Glomerular visceral epithelial cell (primary cell): ENCODE data around the gene DDX43.
A peak's percentile ranks its signal among the peaks of the same experiment; 100 is the strongest.
"Not testable (repeated sequence)": the region's sequence is repeated elsewhere in the genome, so short reads cannot be mapped to it uniquely, and the experiment has no call there.

Experiments used
- DNase-seq: peaks from one replicate; pipeline ENCODE4 v3.0.0-alpha.2; 2016; ENCODE audit errors: extremely low spot score

The DDX43 gene

DNA sequence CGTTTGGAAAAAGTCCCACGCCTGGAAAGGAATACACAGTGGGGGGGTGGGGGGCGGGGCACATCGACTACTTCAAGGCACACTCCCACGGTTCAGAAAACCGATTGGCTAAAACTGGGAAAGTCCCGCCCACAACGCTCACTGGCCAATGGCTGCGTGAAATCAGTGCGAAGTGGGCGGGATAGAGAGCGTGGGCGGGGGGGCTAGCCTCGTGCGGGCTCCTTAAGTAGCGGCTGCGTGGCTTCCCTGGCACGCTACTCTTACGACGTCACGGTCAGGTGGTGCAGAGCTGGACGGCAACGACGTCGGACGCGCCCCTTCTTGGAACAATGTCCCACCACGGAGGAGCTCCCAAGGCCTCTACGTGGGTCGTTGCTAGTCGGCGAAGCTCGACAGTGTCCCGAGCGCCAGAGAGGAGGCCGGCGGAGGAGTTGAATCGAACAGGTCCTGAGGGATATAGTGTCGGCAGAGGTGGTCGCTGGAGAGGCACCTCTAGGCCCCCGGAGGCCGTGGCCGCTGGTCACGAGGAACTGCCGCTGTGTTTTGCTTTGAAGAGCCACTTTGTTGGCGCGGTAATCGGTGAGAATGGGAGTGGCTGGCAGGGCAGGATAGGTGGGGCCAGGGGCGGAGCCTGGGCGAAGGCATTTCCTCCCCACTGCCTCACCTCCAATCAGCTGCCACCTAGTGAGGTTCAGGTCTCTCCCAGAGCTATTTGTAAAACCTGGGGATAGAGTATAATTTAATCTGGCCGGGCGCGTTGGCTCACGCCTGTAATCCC, at the start of gene DDX43:
DDX43 (plus strand) TSS at position 252 of the 778 bp plus-strand sequence; CDS start at position 330, 78 bp downstream.
- DNase-seq, result no peak

DNA sequence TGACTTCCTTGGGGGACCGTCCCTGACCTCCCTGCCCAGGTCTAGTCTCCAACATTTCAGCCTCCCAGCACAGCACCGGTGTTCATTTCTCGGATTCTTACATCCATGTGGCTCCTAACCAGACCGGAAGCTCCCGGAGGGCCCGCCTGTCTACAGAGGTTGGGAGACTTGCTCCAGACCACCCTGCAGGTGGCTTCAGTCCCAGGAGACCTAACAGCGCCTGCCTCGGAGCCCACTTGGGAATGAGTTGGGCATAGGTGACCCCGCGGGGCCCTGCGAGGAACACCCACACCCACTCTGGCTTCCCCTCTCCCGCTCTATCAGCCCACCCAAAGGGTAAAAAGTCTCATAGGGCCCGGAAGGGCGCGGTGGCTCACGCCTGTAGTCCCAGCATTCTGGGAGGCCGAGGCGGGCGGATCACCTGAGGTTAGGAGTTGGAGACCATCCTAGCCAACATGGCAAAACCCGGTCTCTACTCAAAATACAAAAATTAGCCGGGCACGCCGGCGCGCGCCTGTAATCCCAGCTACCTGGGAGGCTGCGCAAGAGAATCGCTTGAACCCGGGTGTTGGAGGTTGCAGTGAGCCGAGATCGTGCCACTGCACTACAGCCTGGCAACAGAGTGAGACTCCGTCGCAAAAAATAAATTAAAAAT, 46.0 kb upstream of the DDX43 start:
- DNase-seq, result no peak

DNA sequence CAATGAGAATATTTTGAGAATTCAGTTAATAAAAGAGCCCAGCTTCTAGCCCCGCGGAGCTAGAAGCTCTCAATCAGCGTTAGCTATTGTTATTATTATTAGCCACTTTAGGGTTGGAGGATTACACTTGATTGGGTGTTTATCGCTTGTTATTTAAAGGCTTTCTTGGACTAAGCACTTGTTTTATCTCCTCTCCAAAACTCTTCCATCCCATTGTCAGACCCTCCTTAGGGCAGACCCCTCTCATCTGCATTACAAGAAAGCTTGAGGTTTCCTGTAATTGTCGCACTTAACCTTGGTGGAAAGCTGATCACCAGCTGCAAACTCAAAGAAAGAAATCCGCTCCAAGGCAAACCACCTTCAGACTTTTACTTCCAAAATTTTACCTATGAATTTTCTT, 45.3 kb upstream of the DDX43 start:
- no peak for DNase-seq

DNA sequence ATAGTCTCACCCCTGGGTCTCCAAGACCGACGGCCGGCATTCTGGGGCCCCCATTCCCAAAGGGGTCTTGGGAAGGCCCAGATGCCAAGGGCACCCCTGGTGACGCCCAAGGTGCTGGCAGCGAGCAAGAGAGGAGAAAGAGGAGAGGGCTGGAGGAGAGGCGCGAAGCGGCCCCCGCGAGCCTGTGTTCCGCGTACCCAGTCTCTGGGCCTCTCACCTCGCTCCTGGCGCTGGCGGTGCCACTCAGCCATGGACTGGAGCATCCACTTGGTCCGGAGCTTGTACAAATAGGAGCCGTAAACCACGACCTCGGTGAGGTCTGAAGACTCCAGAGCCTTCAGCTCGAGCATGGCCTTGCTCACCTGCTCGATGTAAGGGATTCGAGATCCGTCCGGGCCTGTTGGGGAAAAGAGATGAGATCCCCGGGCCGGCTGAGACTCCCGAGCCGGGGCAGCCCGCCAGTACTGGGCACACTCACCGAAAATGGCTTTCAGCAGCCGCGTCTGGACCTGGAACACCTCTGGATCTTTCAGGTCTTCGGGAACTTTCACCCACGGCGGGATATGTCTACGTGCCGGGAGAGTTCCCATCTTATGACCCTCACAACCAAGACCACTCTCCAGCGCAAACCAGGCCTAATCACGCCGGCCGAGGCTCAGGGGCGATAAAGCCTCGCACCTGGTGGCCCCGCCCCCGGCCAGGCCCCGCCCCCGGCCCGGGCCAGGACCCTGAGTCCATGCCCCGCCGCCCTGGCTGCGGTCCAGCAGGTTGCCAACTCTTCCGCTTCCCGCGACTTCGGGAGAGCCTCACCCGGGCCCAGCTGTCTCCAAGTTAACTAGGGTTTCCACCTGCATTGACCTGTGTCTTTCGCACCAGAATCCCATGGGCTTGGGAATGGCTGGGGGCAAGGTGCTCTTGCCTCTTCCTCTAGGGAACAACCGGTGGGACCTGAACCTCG, 40.7 kb upstream of the DDX43 start, which contains the start of gene DPPA5:
DPPA5 (minus strand) TSS at position 641 of the 958 bp plus-strand sequence; CDS start at position 590, 51 bp downstream.
- DNase-seq, result no peak

DNA sequence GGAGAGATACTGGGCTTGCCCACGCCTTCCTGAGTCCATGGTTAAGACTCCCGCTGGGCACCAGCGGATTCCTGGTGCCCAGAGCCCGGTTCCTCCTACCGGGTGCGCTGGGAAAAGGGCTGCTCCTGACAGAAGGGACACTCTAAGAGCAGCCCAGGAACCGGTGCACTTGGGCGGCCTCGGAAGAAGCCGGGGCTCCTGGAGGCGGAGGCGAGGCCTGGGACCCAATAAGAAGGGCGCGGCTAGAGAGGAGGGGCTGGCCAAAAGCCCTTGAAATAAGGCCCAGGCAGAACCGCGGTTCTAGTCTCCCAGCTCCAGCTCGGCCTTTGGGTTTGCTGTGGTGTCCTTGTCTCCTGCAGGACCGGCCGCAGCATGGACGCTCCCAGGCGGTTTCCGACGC, 32.3 kb upstream of the DDX43 start, which contains the start of gene KHDC3L:
KHDC3L (plus strand) TSS at position 301 of the 400 bp plus-strand sequence; CDS start at position 373, 72 bp downstream.
- no peak for DNase-seq

DNA sequence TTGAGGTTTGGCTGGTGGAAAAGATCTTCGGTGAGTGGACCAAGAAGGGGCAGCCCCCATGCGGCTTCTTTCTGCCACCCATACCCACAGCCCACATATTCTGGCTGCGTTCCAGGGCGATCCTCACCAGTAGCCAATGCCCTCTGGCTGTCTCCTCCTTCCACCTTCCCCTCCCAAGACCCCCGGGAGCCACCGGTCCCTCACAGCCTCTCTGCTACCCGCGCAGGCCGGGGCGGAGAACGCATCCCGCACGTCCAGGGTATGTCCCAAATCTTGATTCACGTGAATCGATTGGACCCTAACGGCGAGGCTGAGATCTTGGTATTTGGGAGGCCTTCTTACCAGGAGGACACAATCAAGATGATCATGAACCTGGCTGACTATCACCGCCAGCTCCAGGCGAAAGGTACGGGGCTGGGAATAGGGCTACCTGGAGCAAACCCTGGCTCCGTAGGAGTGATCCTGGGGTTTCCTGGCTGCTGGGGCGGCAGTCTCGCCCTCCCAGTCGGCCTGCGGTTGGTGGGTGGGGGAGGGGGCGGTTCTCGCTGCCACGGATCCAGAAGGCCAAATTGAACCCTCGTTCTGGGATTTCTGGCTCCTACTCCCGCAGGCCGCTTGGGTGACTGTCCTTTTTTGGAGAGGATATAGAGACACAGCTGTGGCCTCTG, 31.6 kb upstream of the DDX43 start:
- no peak for DNase-seq

DNA sequence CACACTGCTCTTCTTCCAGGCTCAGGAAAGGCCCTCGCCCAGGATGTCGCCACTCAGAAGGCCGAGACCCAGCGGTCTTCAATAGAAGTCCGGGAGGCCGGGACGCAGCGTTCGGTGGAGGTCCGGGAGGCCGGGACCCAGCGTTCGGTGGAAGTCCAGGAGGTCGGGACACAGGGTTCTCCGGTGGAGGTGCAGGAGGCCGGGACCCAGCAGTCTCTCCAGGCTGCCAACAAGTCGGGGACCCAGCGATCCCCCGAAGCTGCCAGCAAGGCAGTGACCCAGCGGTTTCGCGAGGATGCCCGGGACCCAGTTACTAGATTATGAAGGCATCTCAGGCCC, 31.1 kb upstream of the DDX43 start:
- no peak for DNase-seq

DNA sequence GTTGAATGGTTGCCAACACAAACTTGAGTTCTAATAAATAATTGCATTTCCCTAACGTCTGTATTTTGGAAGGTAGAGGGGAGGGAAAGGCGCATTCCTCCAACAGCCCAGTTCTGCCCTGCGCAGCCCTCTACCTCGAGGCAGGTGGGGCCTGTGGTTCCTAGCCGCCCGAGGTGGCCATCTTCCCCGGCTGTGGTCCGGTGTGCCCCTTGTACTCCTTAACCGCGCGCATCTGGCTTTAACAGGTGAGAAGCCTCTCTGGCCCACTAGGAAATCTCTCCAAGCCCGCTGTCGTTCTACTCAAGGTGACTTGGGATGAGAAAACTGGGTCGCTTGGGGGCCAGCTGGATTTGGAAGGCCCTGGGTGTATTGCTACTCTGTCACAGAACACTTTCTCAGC, 30.5 kb upstream of the DDX43 start:
- DNase-seq, result no peak

DNA sequence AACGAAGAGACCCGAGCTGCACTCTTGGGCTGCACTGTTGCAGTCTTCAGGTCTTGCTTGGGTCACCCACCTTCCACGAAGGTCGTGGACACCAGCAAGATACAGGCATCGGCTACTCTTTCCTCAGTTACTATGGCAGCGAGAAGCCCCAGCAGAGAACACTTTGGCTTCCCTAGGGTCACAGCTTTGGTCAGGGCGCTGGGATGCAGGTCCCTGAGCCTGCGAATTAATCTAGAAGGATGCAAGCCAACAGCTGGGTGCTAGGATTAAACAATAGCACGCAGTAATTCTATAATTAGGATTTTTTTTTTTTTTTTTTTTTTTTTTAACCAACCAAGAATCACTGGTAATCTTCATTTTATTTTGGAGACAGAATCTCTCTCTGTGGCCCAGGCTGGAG, 30.1 kb upstream of the DDX43 start:
- no peak for DNase-seq

DNA sequence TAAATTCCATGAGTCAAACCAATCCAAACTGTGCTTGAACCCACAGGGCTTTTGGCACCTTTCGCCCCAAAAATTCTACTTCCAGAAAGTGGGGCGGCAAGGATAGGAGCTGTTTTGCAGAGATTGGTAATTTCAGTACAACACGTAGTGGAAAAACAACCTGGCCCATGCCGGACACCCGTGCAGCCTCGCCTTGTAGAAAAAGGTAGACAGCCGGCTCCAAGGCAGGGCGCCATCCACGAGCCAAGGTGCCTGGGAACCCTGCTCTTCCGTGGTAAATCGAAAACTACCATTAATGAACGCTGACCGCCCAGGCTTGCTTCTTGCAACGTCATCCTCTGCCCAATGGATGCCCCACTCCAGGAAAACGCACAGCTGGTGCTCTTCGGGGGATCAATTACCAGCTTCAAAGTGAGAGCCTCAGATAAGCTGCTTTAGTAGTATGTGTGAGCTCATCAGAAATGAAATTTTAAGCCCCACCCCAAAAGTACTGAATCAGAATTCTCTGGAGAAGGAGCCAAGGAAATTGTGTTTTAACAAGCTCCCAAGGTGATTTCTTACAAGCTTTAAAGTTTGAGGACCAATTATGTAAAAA, 26.8 kb upstream of the DDX43 start:
- DNase-seq, result no peak

DNA sequence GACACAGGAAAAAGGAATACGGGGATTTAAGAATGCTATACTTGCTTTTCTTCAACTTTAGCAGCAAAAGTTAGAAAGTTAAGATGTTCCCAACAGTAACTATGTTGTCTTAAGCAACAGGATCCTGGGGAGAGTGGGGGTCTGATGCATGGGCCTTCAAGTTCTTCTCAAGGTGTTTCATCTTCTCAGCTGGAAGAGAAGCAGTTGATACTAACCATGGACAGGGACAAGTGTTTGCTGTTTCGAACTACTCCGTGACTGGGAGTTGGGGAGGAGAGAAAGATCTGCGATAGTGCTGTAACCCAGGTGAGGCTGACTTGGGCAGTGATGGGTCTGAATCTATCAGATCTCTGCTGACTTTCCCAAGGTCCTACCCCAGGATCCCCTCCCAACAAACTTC, 26.0 kb upstream of the DDX43 start:
- DNase-seq, result no peak

DNA sequence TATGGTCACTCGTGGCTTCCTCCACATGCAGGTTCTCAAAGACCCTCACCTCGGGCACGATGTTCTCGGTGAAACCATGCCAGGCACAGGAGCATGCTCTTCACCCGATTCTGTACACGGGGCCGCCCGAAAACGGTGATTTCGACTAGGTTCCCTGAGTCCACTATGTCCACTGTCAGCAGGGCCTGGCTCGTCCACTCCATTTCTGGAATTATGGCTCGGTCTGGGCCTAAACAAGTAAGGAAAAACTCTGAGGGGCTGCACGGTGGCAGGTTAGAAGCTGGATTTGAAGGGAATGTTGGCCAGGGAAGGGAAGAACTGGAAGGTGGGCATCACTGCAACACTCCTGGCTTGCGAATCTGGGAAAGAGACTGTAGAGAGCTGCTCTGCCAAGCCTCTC, 25.5 kb upstream of the DDX43 start:
- DNase-seq, result no peak

DNA sequence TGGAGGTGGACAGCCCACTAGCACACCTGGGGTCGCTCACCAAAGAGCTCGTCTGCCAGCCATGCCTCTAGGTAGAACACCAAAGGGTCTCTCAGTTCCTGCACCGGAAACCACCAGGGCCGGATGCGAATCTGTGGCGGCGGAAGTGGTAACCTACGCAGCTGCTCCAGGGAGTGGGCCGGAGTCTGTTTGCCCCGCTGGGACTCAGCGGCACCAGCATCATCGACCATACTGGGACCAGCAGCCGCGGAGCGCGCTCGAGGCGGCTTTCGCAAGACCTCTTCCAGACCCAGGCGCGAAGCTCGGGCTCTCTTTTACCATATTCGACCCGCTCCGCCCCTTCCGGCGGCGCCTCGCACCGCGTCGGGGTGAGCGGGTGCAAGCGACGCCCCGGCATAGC, 25.1 kb upstream of the DDX43 start, which contains the start of gene OOEP:
OOEP (minus strand) TSS at position 335 of the 400 bp plus-strand sequence; CDS start at position 230, 105 bp downstream.
- DNase-seq, result no peak

DNA sequence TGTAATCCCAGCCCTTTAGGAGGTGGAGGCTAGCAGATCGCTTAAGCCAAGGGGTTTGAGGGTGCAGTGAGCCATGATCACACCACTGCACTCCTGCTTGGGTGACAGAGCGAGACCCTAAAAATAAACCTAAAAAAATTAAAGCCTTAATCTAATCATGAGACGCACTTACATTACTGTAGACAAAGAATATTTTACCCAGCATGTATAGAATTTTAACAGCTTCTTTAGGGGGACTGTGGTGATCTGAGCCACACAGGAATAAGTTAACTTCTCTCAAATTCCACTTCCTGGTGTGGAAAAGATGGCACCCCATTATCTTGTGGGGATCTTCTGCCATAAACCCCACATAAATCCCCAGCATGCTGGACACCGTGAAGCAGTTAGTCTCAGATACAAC, 22.6 kb upstream of the DDX43 start:
- DNase-seq, result no peak

DNA sequence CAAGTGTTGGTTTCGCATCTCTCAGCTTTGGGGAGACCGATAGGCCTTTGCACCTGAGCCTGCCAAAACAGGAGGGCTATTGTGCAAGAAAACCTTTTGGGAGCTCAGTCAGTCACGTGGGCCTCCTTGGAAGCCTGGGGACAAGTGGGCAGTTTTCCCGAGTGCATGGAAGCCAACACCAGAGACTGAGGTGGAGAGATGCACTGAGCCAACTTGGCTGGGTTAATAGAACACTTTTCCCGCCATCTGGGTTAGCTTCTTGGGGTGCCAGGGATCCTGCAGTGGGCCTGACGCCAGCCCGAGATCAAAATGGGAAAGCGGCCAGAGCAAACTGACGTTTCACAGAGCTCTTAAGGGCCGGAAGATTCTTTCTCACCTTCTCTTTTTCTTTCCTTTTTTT, 22.1 kb upstream of the DDX43 start:
- DNase-seq, result no peak

DNA sequence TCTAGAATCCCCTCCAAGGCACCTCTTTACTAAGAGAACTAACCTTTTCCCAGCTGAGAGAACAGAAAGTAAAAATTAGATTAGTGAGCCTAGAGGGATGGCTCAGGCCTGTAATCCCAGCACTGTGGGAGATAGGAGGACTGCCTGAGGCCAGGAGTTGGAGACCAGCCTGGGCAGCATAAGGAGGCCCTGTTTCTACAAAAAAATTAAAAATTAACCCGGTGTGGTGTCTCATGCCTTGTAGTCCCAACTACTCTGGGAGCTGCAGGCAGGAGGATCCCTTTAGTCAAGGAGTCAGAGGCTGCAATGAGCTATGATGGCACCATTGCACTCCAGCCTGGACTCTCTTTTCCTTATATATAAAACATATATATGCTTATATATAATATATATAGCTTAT, 19.4 kb upstream of the DDX43 start:
- peak; percentile 58 for DNase-seq

DNA sequence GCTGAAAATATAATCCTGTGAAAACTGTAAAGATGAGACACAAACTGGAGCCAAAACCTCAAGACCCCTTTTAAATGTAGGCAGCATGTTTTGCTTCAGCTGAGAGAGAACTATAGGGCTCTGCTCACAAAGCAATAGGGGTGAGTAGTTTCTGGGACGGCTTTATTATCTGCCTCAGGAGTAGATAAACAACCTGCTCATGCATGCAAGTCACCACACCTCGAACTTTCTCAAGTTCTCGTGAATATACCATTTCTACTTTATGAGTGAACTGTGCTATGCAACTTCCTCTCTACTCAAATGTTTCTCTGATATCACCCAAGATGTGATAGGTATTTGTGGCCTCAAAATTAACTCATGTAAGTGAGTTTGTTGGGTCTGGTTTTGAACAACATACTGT, 17.4 kb upstream of the DDX43 start:
- no peak for DNase-seq

DNA sequence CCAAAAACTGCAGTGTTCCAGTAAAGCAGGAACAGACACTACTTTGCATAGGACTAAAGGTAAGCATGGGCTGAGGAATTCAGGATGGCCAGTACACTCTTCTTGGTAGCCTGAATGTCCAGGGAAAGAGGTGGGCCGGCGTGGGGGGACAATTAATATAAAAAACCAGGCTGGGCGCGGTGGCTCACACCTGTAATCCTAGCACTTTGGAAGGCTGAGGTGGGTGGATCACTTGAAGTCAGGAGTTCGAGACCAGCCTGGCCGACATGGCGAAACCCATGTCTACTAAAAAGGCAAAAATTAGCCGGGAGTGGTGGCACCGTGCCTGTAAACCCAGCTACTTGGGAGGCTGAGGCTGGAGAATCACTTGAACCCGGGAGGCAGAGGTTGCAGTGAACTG, 13.1 kb upstream of the DDX43 start:
- DNase-seq, result not testable (repeated sequence)

DNA sequence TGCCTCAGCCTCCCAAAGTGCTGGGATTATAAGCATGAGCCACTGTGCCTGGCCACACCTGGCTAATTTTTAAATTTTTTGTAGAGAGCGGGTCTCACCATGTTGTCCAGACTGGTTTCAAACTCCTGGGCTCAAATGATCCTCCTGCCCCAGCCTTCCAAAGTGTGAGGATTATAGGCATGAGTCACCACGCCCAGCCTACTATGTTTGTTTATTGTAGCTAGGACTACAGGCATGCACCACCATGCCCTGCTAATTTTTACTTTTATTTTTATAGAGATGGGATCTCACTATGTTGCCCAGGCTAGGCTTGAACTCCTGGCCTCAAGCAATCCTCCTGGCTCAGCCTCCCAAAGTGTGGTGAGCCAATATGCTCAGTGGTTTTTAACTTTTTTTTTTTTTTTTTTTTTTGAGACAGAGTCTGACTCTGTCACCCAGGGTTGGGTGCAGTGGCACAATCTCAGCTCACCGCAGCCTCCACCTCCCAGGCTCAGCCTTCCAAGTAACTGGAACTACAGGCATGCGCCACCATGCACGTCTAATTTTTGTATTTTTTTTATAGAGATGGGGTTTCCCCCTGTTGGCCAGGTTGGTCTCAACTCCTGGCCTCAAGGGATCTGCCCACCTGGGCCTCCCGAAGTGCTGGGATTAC, 12.0 kb upstream of the DDX43 start:
- no peak for DNase-seq

DNA sequence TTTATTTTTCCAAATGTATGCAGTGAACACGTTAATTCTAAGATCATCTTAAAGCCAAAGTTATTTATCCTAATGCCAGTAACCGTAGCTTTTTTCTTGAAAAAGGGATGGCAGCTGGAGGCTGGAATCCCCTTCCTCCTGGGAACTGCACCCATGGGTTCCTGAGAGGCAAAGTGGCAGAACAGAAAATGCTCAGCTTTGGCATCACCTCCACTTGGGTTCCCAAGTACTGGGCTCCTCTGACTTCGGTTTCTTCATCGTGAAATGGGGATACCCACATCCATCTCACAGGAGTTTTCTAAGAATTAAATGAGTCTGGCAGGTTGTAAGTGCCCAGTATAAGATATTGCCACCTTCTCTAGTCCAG, 6.2 kb upstream of the DDX43 start:
- no peak for DNase-seq
